ENCODE measurements around the gene L3MBTL2.

The L3MBTL2 gene

GRCh38 chr22:41267958-41268357 lies 62.8 kb downstream of the L3MBTL2 start:
- DNase-seq (ENCODE audit: low read depth in 3 of 3, low spot score in 1 of 3), result no peak

GRCh38 chr22:41271787-41272186 lies 66.7 kb downstream of the L3MBTL2 start:
- DNase-seq (ENCODE audit: low read depth in 3 of 3, low spot score in 1 of 3), result no peak

- no peak for DNase-seq (ENCODE audit: low read depth in 3 of 3, low spot score in 1 of 3)
Measured at GRCh38 chr22:41273128-41273527, 68.0 kb downstream of the L3MBTL2 start.

GRCh38 chr22:41274856-41275255 lies 69.7 kb downstream of the L3MBTL2 start:
- DNase-seq (ENCODE audit: low read depth in 3 of 3, low spot score in 1 of 3), result no peak

- no peak for DNase-seq (ENCODE audit: low read depth in 3 of 3, low spot score in 1 of 3)
Measured at GRCh38 chr22:41280065-41280464, 75.0 kb downstream of the L3MBTL2 start.

- DNase-seq (ENCODE audit: low read depth in 3 of 3, low spot score in 1 of 3), result no peak
Measured at GRCh38 chr22:41280854-41281253, 75.7 kb downstream of the L3MBTL2 start.

All from stimulated activated CD4-positive, alpha-beta T cell treated with anti-CD3 and anti-CD28 coated beads, TNF-alpha, amount 100 ng/mL, for 1 hour (primary cell).